Activated T-helper 1 cell treated with anti-CD3 and anti-CD28 coated beads, Interleukin-12 subunit alpha, Interleukin-12 subunit beta, Interleukin-2, Interleukin-4 antibody, amounts not matched to agents 30 ng/mL and 10 ng/mL and 1 ng/mL, durations not matched to agents 14 hours and 24 hours and 36 hours (primary cell): Measurements from ENCODE around the gene MTARC2. TPM values are rescaled to one million over a fixed set of nuclear protein-coding genes. Genes with fewer than 3 reads are reported as not detected.

Experiments
- total RNA-seq: library from RNA; stranded (reverse); gene quantifications from 2 replicates; pipeline ENCODE4 v1.2.3, GENCODE V29; 2022

The MTARC2 gene
- total RNA-seq, 1 donor from 2014 or later = not detected

Other genes starting within 250 kb of the MTARC2 start
- gene MARK1, start 220.2 kb upstream of the MTARC2 start, total RNA-seq = not detected in 2 replicates
- 0.05 TPM in 1 of 2 replicates, not detected in the other for gene C1orf115, start 58.0 kb upstream of the MTARC2 start, total RNA-seq
- not detected in 2 replicates for gene MTARC1, start 38.6 kb downstream of the MTARC2 start, total RNA-seq
- 5.1 and 6.3 TPM in 2 replicates for gene HLX, start 131.1 kb downstream of the MTARC2 start, total RNA-seq